Stimulated activated effector memory CD8-positive, alpha-beta T cell treated with anti-CD3 and anti-CD28 coated beads, Interleukin-12 subunit alpha, Interleukin-12 subunit beta, amount 100 ng/mL, for 72 hours (primary cell): Measurements from ENCODE around the gene WWC2.
A peak's percentile ranks its signal among the peaks of the same experiment; 100 is the strongest.
"Not testable (repeated sequence)": the region's sequence is repeated elsewhere in the genome, so short reads cannot be mapped to it uniquely, and the experiment has no call there.

ENCODE experiments used
- ATAC-seq: fragments of 150-1000 bp; cut with Tn5 transposase; 2 replicates; pipeline ENCODE4 v1.10.0; 2021
- DNase-seq, 2 donors: peaks; one replicate each; pipeline ENCODE4 v3.0.0; 2021 to 2022; ENCODE audit warnings: low spot score in 2 of 2
- H3K27ac Mint-ChIP-seq: one replicate; pipeline ENCODE4 v1.8.0; 2022; ENCODE audit warnings: mild to moderate bottlenecking, mixed read lengths
- H3K36me3 Mint-ChIP-seq: one replicate; pipeline ENCODE4 v1.8.0; 2022; ENCODE audit warnings: mild to moderate bottlenecking, mixed read lengths
- H3K4me1 Mint-ChIP-seq: one replicate; pipeline ENCODE4 v1.8.0; 2022; ENCODE audit warnings: mixed read lengths
- H3K4me3 Mint-ChIP-seq: one replicate; pipeline ENCODE4 v1.8.0; 2022; ENCODE audit warnings: mild to moderate bottlenecking, mixed read lengths
- H3K9me3 Mint-ChIP-seq: one replicate; pipeline ENCODE4 v1.8.0; 2022; ENCODE audit warnings: mixed read lengths

WWC2 gene

GRCh38 chr4:183318656-183319055, 219.6 kb downstream of the WWC2 start:
- peak; percentile 79 for ATAC-seq
- Mint-ChIP-seq H3K4me3 (no peak overlapping the region), H3K9me3 (no peaks in the 10 kb centered on the region), H3K36me3 (no peaks in the 10 kb centered on the region), H3K4me1 (peaks cover 18% of the 10 kb centered on the region), H3K27ac (no peak overlapping the region)
- no peak for DNase-seq

DNA sequence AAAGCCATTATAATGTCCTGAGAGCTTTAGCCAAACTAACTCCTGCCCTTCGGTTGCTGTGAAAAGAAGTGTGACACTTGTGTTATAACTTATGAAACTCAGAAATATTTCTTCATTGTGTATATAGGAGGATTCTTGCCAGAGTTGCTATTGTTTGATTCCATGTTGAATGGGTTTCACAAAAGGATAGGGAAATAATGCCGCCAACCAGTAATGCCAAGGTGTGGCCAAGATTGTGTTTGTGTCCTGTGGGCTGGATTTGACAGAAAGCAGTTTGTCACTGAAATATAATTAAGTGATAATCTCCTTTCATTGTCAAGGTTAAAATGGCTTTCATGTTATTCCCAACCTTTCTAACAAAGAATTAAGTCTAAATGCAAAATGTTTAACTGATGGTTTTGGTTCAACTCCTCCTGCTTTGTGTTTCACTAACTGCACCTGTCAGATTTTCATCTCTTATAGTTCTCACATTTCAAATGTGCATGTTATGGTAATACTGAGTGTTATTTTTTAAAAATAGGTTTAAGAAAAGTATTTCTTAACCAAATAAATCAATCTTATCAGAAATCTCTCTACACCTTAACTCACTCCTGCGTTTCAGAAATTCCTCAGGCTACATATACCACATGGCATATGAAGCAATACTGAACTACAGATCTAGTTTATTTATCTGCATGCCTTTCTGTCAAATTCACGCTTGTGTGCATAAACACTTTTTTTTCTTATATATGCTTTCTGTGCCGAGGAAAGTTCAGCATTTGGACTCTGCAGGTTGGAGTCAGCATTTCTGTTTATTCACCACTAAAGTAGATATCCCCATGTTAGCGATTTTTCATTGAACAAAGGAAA, 221.4 kb downstream of the WWC2 start, which contains the start of gene CLDN22:
Gene CLDN22, minus strand, starts transcription at position 66 of the 849 bp plus-strand sequence. Its CDS starts 58 bp downstream, at position 8.
- Mint-ChIP-seq H3K4me3 (peak within 1 kb of the TSS; percentile 18), H3K4me1 (peaks cover 18% of the 10 kb centered on the region), H3K9me3 (no peaks in the 10 kb centered on the region), H3K27ac (no peak within 1 kb of the TSS), H3K36me3 (no peaks in the 10 kb centered on the region)
- DNase-seq, result no peak
- ATAC-seq, result no peak

GRCh38 chr4:183321079-183321478, 222.0 kb downstream of the WWC2 start:
- ATAC-seq, result peak; percentile 58

DNA sequence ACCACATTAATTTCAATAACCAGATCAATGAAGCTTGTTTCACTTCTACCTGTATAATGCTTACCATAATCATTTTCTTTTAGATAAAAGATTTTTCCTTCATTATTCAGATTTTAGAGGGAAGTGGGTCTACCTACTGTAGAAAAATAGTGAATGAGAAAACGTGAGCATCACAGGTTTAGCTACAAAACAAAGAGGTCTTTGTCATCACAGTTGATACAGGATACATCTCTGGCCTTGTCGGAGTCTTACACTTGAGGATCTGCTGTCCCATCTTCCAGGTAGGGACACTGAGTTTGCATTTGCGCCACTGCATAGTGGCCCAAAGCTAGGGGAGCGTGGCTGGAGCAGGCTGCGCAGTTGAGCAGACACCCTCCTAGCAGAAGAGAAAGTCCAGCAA, 222.5 kb downstream of the WWC2 start:
- ATAC-seq, result no peak
- peak overlapping the region; percentile 18 for H3K4me3 Mint-ChIP-seq
- no peak for DNase-seq
- H3K4me1 Mint-ChIP-seq, result peaks cover 18% of the 10 kb centered on the region
- H3K9me3 Mint-ChIP-seq, result no peaks in the 10 kb centered on the region
- no peak overlapping the region for H3K27ac Mint-ChIP-seq
- no peaks in the 10 kb centered on the region for H3K36me3 Mint-ChIP-seq

More at GRCh38 chr4:183321079-183321478, 222.0 kb downstream of the WWC2 start:
- Mint-ChIP-seq H3K4me1 (peaks cover 18% of the 10 kb centered on the region), H3K36me3 (no peaks in the 10 kb centered on the region), H3K4me3 (peak overlapping the region; percentile 18), H3K9me3 (no peaks in the 10 kb centered on the region), H3K27ac (no peak overlapping the region)
- no peak for DNase-seq

GRCh38 chr4:183322326-183322725, 223.3 kb downstream of the WWC2 start, which contains the start of gene CLDN24:
TSS of gene CLDN24 (minus strand) at chr4:183322426. CDS start at chr4:183322426, 0 bp downstream.
- DNase-seq (no peak), ATAC-seq (no peak)
- no peak within 1 kb of the TSS for H3K27ac Mint-ChIP-seq
- no peaks in the 10 kb centered on the region for H3K36me3 Mint-ChIP-seq
- H3K9me3 Mint-ChIP-seq, result no peaks in the 10 kb centered on the region
- peaks cover 18% of the 10 kb centered on the region for H3K4me1 Mint-ChIP-seq
- peak within 1 kb of the TSS; percentile 18 for H3K4me3 Mint-ChIP-seq

DNA sequence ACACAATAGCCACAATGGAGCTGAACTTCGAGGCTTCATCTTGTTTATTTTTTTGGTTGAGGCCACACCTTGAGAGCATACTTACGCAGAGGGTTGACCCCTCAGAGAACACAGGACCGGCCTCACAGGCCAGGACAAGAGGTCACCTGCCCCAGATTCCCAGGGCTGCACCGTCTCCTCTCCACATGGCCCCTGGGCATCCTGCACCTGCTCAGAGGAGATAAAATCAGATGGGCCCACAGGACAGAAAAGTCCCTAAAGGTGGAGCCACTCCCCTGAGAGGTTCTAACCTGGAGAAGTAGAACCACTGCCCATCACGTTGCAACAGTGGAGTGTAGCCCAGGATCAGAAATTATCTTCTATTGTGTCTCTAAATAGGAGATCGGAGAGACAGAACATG, 224.2 kb downstream of the WWC2 start:
- ATAC-seq (no peak), DNase-seq (no peak)
- H3K27ac Mint-ChIP-seq, result no peak overlapping the region
- H3K4me1 Mint-ChIP-seq, result peaks cover 18% of the 10 kb centered on the region
- H3K4me3 Mint-ChIP-seq, result no peak overlapping the region
- H3K36me3 Mint-ChIP-seq, result no peaks in the 10 kb centered on the region
- no peaks in the 10 kb centered on the region for H3K9me3 Mint-ChIP-seq

GRCh38 chr4:183324056-183324455, 225.0 kb downstream of the WWC2 start:
- not testable (repeated sequence) for ATAC-seq, DNase-seq, H3K36me3 Mint-ChIP-seq, H3K27ac Mint-ChIP-seq, H3K4me3 Mint-ChIP-seq, H3K9me3 Mint-ChIP-seq
- H3K4me1 Mint-ChIP-seq, result peaks cover 18% of the 10 kb centered on the region

- Mint-ChIP-seq H3K4me1 (peaks cover 18% of the 10 kb centered on the region), H3K9me3 (no peaks in the 10 kb centered on the region)
- DNase-seq, result no peak
These were observed 225.6 kb downstream of the WWC2 start for GRCh38 chr4:183324619-183325018.

DNA sequence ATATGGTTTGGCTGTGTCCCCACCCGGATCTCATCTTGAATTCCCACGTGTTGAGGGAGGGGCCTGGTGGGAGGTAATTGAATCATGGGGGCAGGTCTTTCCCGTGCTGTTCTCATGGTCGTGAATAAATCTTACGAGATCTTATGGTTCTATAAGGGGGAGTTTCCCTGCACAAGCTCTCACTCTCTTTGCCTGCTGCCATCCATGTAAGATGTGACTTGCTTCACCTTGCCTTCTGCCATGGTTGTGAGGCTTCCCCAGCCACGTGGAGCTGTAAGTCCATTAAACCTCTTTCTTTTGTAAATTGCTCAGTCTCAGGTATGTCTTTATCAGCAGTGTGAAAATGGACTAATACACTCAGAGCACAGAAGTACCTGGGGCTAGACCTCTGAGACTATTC, 227.3 kb downstream of the WWC2 start:
- not testable (repeated sequence) for ATAC-seq

More at GRCh38 chr4:183324619-183325018, 225.6 kb downstream of the WWC2 start:
- H3K27ac Mint-ChIP-seq, result no peak overlapping the region
- no peak overlapping the region for H3K4me3 Mint-ChIP-seq
- no peaks in the 10 kb centered on the region for H3K36me3 Mint-ChIP-seq
- no peak for ATAC-seq

GRCh38 chr4:183326853-183327252, 227.8 kb downstream of the WWC2 start:
- Mint-ChIP-seq H3K36me3 (no peaks in the 10 kb centered on the region), H3K27ac (no peak overlapping the region), H3K4me3 (no peak overlapping the region), H3K4me1 (peaks cover 4% of the 10 kb centered on the region), H3K9me3 (no peaks in the 10 kb centered on the region)
- peak; percentile 62 for ATAC-seq
- DNase-seq, result no peak

More for the DNA sequence above, 227.3 kb downstream of the WWC2 start:
- H3K4me3 Mint-ChIP-seq, H3K9me3 Mint-ChIP-seq, DNase-seq, H3K27ac Mint-ChIP-seq, H3K36me3 Mint-ChIP-seq, H3K4me1 Mint-ChIP-seq: not testable (repeated sequence)

DNA sequence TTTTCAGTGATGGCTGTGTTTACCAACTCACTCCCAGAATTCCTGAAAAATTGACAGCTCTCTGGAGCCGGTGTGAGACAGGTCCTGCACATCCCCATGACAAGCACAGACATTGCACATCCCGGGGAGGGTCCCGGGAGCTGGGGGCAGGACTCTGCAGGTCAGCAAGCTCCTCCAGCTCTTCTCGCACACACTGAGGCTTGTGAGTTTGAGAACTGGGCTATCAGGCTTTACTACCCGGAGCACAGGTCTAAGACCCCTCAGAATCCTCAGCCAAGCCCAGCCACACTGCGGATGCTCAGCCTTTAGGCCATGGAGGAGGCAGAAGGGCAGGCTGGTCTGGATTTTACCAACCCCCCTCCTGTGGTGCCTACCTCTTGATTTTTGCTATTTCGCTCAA, 228.8 kb downstream of the WWC2 start:
- Mint-ChIP-seq H3K27ac (no peak overlapping the region), H3K36me3 (no peaks in the 10 kb centered on the region), H3K4me1 (no peaks in the 10 kb centered on the region), H3K9me3 (no peaks in the 10 kb centered on the region), H3K4me3 (no peak overlapping the region)
- ATAC-seq, result no peak
- DNase-seq, result no peak

GRCh38 chr4:183328832-183329231, 229.8 kb downstream of the WWC2 start:
- DNase-seq (no peak), ATAC-seq (no peak)
- H3K36me3 Mint-ChIP-seq, result no peaks in the 10 kb centered on the region
- no peaks in the 10 kb centered on the region for H3K9me3 Mint-ChIP-seq
- no peak overlapping the region for H3K27ac Mint-ChIP-seq
- no peaks in the 10 kb centered on the region for H3K4me1 Mint-ChIP-seq
- no peak overlapping the region for H3K4me3 Mint-ChIP-seq

- Mint-ChIP-seq H3K4me3 (no peak overlapping the region), H3K4me1 (no peaks in the 10 kb centered on the region), H3K36me3 (no peaks in the 10 kb centered on the region), H3K9me3 (no peaks in the 10 kb centered on the region), H3K27ac (no peak overlapping the region)
- DNase-seq (no peak), ATAC-seq (no peak)
These were observed 230.2 kb downstream of the WWC2 start for GRCh38 chr4:183329244-183329643.

DNA sequence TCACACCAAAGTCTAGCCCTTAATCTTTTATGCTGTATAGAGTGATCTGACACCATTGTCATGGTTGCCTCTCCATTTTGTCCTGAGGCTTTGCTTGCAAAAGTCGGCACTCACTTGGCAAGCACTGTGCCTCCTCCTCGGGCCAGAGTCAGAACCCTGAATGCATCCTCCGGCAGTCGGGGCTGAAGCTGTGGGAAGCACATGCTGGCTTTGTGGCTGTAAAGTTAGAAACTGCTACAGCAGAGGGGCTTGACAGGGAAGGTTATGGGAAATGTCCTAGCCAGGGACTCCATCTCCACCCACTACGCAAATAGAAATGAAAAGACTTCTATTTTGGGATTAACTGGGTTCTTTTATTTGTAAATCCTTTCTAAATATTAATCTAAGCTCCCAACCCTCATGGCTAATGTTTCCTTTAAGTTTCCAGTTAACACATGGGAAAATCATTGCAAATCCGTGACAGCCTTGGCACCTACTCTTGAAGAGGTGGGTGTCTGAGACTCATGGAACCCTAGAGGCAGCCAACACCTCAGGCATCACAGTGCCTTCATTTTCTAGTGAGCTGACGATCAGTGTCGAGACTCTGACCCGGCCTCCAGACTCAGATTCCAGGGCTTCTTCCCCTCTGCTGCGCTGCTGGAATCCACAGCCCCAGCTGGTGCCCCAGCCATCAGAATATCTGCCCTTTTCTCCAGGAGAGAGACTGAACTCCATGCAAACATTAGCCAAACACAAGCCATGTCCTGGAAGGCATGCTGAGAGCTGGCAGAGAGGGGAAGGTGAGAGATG, 231.1 kb downstream of the WWC2 start:
- Mint-ChIP-seq H3K9me3 (no peaks in the 10 kb centered on the region), H3K36me3 (no peaks in the 10 kb centered on the region), H3K27ac (no peak overlapping the region), H3K4me3 (no peak overlapping the region), H3K4me1 (no peaks in the 10 kb centered on the region)
- ATAC-seq (no peak), DNase-seq (no peak)

- peaks cover 7% of the 10 kb centered on the region for H3K4me1 Mint-ChIP-seq
- H3K36me3 Mint-ChIP-seq, result no peaks in the 10 kb centered on the region
- no peak overlapping the region for H3K27ac Mint-ChIP-seq
- H3K9me3 Mint-ChIP-seq, result no peaks in the 10 kb centered on the region
- H3K4me3 Mint-ChIP-seq, result no peak overlapping the region
- ATAC-seq (no peak), DNase-seq (no peak)
These were observed 231.8 kb downstream of the WWC2 start for GRCh38 chr4:183330841-183331240.
